HG02678 (cell line): Measurements from ENCODE around the gene ZNF699.
"Not testable (repeated sequence)": the region's sequence is repeated elsewhere in the genome, so short reads cannot be mapped to it uniquely, and the experiment has no call there.

Source experiments
- ATAC-seq: cut with Tn5 transposase; IDR thresholded peaks from one replicate; pipeline ENCODE4 v1.9.1; 2021; ENCODE audit warnings: mild to moderate bottlenecking, moderate library complexity; ENCODE audit not compliant: unreplicated experiment

The ZNF699 gene

GRCh38 chr19:9289231-9289884, 20.3 kb downstream of the ZNF699 start:
- no peak for ATAC-seq

GRCh38 chr19:9283485-9283884, 26.2 kb downstream of the ZNF699 start:
- not testable (repeated sequence) for ATAC-seq

- no peak for ATAC-seq
Observed at GRCh38 chr19:9251236-9251635, 58.4 kb downstream of the ZNF699 start.

GRCh38 chr19:9250630-9251029, 59.0 kb downstream of the ZNF699 start, which contains the start of gene OR7E24:
Gene OR7E24, plus strand, starts transcription at chr19:9250930. Its CDS starts 114 bp downstream, at chr19:9251044.
- ATAC-seq = no peak
